HUES64 (cell line): ENCODE data around the gene GHDC.

Source experiments
- H3K27ac ChIP-seq: 2 replicates; pipeline ENCODE4 v1.7.0; 2013; ENCODE audit warnings: low read depth, low read length, inconsistent platforms
- H3K27me3 ChIP-seq: 2 replicates; pipeline ENCODE4 v1.6.1; 2013; ENCODE audit warnings: mild to moderate bottlenecking, low read length; ENCODE audit not compliant: insufficient read depth
- H3K36me3 ChIP-seq: 2 replicates; pipeline ENCODE4 v1.6.1; 2013; ENCODE audit warnings: mild to moderate bottlenecking, low read length; ENCODE audit not compliant: insufficient read depth
- H3K4me1 ChIP-seq: 2 replicates; pipeline ENCODE4 v1.6.1; 2013; ENCODE audit warnings: mild to moderate bottlenecking, low read length, moderate library complexity; ENCODE audit not compliant: insufficient read depth
- H3K4me3 ChIP-seq: 2 replicates; pipeline ENCODE4 v1.5.1; 2013; ENCODE audit warnings: mild to moderate bottlenecking, low read length, moderate library complexity
- H3K9ac ChIP-seq: 2 replicates; pipeline ENCODE4 v1.6.1; 2013; ENCODE audit warnings: mild to moderate bottlenecking, low read depth, low read length
- H3K9me3 ChIP-seq: 2 replicates; pipeline ENCODE4 v1.6.1; 2013; ENCODE audit warnings: low read depth, low read length; ENCODE audit not compliant: insufficient read depth
- WGBS: fragments of 150-250, 120-280 bp; methylation state at CpG from one replicate; pipeline ENCODE4 v1.1.7; 2013; ENCODE audit warnings: missing lambda C conversion rate; 5-methylcytosine and 5-hydroxymethylcytosine counted together

GHDC gene

GRCh38 chr17:42202696-42203095, 8.4 kb upstream of the GHDC start:
- Histone ChIP-seq H3K36me3 (peaks cover 66% of the 10 kb centered on the region), H3K4me1 (no peaks in the 10 kb centered on the region), H3K4me3 (no peak overlapping the region), H3K9me3 (no peaks in the 10 kb centered on the region), H3K9ac (no peak overlapping the region), H3K27me3 (no peaks in the 10 kb centered on the region), H3K27ac (no peak overlapping the region)
- 95% methylated on average over 5 of the region's 5 CpGs for WGBS

- Histone ChIP-seq H3K9me3 (no peaks in the 10 kb centered on the region), H3K27me3 (no peaks in the 10 kb centered on the region), H3K9ac (no peak overlapping the region), H3K4me3 (no peak overlapping the region), H3K4me1 (no peaks in the 10 kb centered on the region), H3K36me3 (peaks cover 61% of the 10 kb centered on the region), H3K27ac (no peak overlapping the region)
- 98% methylated on average over 6 of the region's 6 CpGs for WGBS
Observed at GRCh38 chr17:42202159-42202558, 7.9 kb upstream of the GHDC start.

GRCh38 chr17:42201458-42201772, 7.1 kb upstream of the GHDC start:
- no peak overlapping the region for H3K4me3 ChIP-seq
- WGBS, result 97% methylated on average over 10 of the region's 10 CpGs
- H3K27ac ChIP-seq, result no peak overlapping the region
- H3K27me3 ChIP-seq, result no peaks in the 10 kb centered on the region
- no peaks in the 10 kb centered on the region for H3K4me1 ChIP-seq
- H3K36me3 ChIP-seq, result peaks cover 54% of the 10 kb centered on the region
- no peaks in the 10 kb centered on the region for H3K9me3 ChIP-seq
- no peak overlapping the region for H3K9ac ChIP-seq

GRCh38 chr17:42200706-42201457, 6.6 kb upstream of the GHDC start:
- Histone ChIP-seq H3K27ac (no peak overlapping the region), H3K4me1 (no peaks in the 10 kb centered on the region), H3K36me3 (peaks cover 50% of the 10 kb centered on the region), H3K4me3 (no peak overlapping the region), H3K9me3 (no peaks in the 10 kb centered on the region), H3K27me3 (no peaks in the 10 kb centered on the region), H3K9ac (no peak overlapping the region)
- whole genome bisulfite sequencing, result 94% methylated on average over 12 of the region's 14 CpGs

GRCh38 chr17:42199416-42200011, 5.2 kb upstream of the GHDC start:
- 96% methylated on average over 9 of the region's 12 CpGs for WGBS
- no peak overlapping the region for H3K9ac ChIP-seq

GRCh38 chr17:42198897-42199296, 4.6 kb upstream of the GHDC start:
- Histone ChIP-seq H3K4me1 (no peaks in the 10 kb centered on the region), H3K4me3 (no peak overlapping the region), H3K9me3 (no peaks in the 10 kb centered on the region), H3K36me3 (peaks cover 32% of the 10 kb centered on the region), H3K27me3 (no peaks in the 10 kb centered on the region), H3K27ac (no peak overlapping the region), H3K9ac (no peak overlapping the region)
- 91% methylated on average over 4 of the region's 4 CpGs for WGBS

More at GRCh38 chr17:42199416-42200011, 5.2 kb upstream of the GHDC start:
- no peaks in the 10 kb centered on the region for H3K27me3 ChIP-seq
- no peak overlapping the region for H3K27ac ChIP-seq
- no peaks in the 10 kb centered on the region for H3K9me3 ChIP-seq
- no peaks in the 10 kb centered on the region for H3K4me1 ChIP-seq
- peaks cover 38% of the 10 kb centered on the region for H3K36me3 ChIP-seq
- H3K4me3 ChIP-seq, result no peak overlapping the region

GRCh38 chr17:42197564-42198156, 3.4 kb upstream of the GHDC start:
- H3K4me1 ChIP-seq, result no peaks in the 10 kb centered on the region
- no peaks in the 10 kb centered on the region for H3K9me3 ChIP-seq
- no peak overlapping the region for H3K9ac ChIP-seq
- no peak overlapping the region for H3K27ac ChIP-seq
- 95% methylated on average over 8 of the region's 8 CpGs for WGBS
- H3K36me3 ChIP-seq, result peaks cover 23% of the 10 kb centered on the region
- H3K27me3 ChIP-seq, result no peaks in the 10 kb centered on the region
- H3K4me3 ChIP-seq, result no peak overlapping the region

GRCh38 chr17:42193216-42193968, 902 bp downstream of the GHDC start:
- H3K9ac ChIP-seq, result no peak overlapping the region
- no peaks in the 10 kb centered on the region for H3K36me3 ChIP-seq
- no peaks in the 10 kb centered on the region for H3K9me3 ChIP-seq
- H3K4me1 ChIP-seq, result no peaks in the 10 kb centered on the region
- H3K27me3 ChIP-seq, result no peaks in the 10 kb centered on the region
- 90% methylated on average over 12 of the region's 12 CpGs for WGBS
- no peak overlapping the region for H3K4me3 ChIP-seq
- H3K27ac ChIP-seq, result no peak overlapping the region

- Histone ChIP-seq H3K36me3 (no peaks in the 10 kb centered on the region), H3K27ac (no peak overlapping the region), H3K27me3 (no peaks in the 10 kb centered on the region), H3K4me1 (no peaks in the 10 kb centered on the region), H3K4me3 (no peak overlapping the region), H3K9ac (no peak overlapping the region), H3K9me3 (no peaks in the 10 kb centered on the region)
- 94% methylated on average over 23 of the region's 23 CpGs for WGBS
Observed at GRCh38 chr17:42192189-42193126, 1.8 kb downstream of the GHDC start.

- WGBS, result 90% methylated on average over 5 of the region's 5 CpGs
- H3K9ac ChIP-seq, result no peak overlapping the region
Observed at GRCh38 chr17:42191275-42191608, 3.1 kb downstream of the GHDC start.

More at GRCh38 chr17:42191275-42191608, 3.1 kb downstream of the GHDC start:
- Histone ChIP-seq H3K4me1 (no peaks in the 10 kb centered on the region), H3K27me3 (no peaks in the 10 kb centered on the region), H3K4me3 (no peak overlapping the region), H3K27ac (no peak overlapping the region), H3K9me3 (no peaks in the 10 kb centered on the region), H3K36me3 (no peaks in the 10 kb centered on the region)
